ENCODE data around the gene PPIP5K1.

Gene PPIP5K1

GRCh38 chr15:43487271-43487895, 102.6 kb downstream of the PPIP5K1 start:
- Histone ChIP-seq H3K9ac (ENCODE audit: insufficient read length) (no peak overlapping the region), H3K36me3 (ENCODE audit: insufficient read depth, low read length) (peaks cover 70% of the 10 kb centered on the region), H3K9me3 (ENCODE audit: low read depth, low read length) (no peaks in the 10 kb centered on the region), H3K4me3 (no peak overlapping the region), H3K27ac (no peak overlapping the region)
- no peak for DNase-seq (ENCODE audit: low read depth, low spot score)
- no peak for TF ChIP-seq POLR2AphosphoS5 (IDR thresholded peaks at IDR 0.05; ENCODE audit: borderline replicate concordance, low read depth, low read length)
- TF ChIP-seq EZH2 (IDR thresholded peaks at IDR 0.05), result no peak
- no peak for TF ChIP-seq FOXP2 (optimal IDR thresholded peaks at IDR 0.05; ENCODE audit: control extremely low read depth, extremely low read length, insufficient read depth)

DNA sequence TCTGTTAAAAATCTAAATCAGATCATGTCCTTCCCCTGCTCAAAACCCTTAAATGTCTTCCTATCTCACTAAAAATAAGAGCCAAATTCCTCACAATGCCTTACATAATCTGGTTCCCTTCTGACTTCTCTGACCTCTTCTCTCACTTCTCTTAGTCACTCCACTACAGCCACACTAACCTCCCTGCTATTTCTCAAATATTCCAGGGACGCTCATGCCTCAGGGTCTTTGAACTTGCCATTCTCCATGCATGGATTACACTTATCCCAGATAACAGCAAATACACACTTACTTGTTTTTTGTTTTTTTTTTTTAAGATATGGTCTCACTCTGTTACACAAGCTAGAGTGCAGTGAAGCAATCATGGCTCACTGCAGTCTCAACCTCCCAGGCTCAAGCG, 105.6 kb downstream of the PPIP5K1 start:
- Histone ChIP-seq H3K27ac (no peak overlapping the region), H3K4me3 (no peak overlapping the region), H3K9me3 (ENCODE audit: low read depth, low read length) (no peaks in the 10 kb centered on the region), H3K9ac (ENCODE audit: insufficient read length) (no peak overlapping the region), H3K36me3 (ENCODE audit: insufficient read depth, low read length) (peaks cover 63% of the 10 kb centered on the region)
- no peak for DNase-seq (ENCODE audit: low read depth, low spot score)
- TF ChIP-seq EZH2 (IDR thresholded peaks at IDR 0.05) (no peak), FOXP2 (optimal IDR thresholded peaks at IDR 0.05; ENCODE audit: control extremely low read depth, extremely low read length, insufficient read depth) (no peak), POLR2AphosphoS5 (IDR thresholded peaks at IDR 0.05; ENCODE audit: borderline replicate concordance, low read depth, low read length) (no peak)
